GM18507 (cell line): ENCODE measurements around the gene GJA5.
"Not testable (repeated sequence)": the region's sequence is repeated elsewhere in the genome, so short reads cannot be mapped to it uniquely, and the experiment has no call there.

Experiments
- DNase-seq: peaks from one replicate; pipeline ENCODE4 v3.0.0; 2011; ENCODE audit warnings: low read depth; ENCODE audit not compliant: insufficient read length; ENCODE audit errors: extremely low spot score
- FAIRE-seq: peaks from 2 replicates; lab custom pipeline; 2011; peaks lifted over from hg19 to GRCh38; lab: Jason Lieb, UNC

GJA5 gene

DNA sequence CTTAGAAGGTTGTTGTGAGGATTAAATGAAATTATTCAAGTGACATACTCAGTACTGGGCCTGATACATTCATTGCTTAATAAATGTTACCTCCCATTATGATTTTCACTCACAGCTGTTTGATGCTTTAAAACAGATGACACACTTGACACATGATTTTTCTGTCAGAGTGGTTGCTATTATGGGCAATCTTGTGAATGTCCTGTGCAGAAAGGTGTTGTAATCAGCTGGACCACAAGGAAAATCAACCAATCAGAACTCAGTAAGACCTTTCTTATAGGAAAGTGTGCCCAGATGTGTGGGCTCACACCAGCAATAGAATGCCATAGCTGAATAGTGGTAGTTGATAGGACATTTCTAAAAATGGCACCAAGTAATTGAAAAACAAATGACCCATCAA is 23.5 kb downstream of the GJA5 start:
- FAIRE-seq = no peak
- no peak for DNase-seq

- no peak for FAIRE-seq
- no peak for DNase-seq
These were observed 25.0 kb downstream of the GJA5 start for GRCh38 chr1:147735423-147735822.

DNA sequence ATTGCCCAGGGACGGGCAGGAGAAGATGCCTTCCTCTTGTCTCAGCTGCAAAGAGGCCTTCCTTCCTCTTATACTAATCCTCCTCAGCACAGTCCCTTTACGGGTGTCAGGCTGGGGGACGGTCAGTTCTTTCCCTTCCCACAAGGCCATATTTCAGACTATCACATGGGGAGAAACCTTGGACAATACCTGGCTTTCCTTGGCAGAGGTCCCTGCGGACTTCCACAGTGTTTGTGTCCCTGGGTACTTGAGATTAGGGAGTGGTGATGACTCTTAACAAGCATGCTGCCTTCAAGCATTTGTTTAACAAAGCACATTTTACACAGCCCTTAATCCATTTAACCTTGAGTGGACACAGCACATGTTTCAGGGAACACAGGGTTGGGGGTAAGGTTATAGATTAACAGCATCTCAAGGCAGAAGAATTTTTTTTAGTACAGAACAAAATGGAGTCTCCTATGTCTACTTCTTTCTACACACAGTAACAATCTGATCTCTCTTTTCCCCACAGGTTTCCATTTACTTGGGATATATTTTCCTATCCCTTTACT is 26.0 kb downstream of the GJA5 start:
- not testable (repeated sequence) for DNase-seq, FAIRE-seq

DNA sequence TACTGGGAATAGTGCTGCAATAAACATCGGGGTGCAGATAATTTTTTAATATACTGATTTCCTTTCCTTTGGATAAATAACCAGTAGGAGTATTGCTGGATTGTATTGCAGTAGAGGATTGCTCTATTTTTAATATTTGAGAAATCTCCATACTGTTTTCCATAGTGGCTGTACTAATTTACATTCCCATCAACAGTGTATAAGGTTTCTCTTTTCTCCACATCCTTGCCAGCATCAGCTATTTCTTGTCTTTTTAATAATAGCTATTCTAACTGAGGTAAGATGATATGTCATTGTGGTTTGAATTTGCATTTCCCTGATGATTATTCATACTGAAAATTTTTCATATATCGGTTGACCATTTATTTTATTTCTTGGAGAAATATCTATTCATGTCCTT is 31.1 kb downstream of the GJA5 start:
- FAIRE-seq (no peak), DNase-seq (no peak)

DNA sequence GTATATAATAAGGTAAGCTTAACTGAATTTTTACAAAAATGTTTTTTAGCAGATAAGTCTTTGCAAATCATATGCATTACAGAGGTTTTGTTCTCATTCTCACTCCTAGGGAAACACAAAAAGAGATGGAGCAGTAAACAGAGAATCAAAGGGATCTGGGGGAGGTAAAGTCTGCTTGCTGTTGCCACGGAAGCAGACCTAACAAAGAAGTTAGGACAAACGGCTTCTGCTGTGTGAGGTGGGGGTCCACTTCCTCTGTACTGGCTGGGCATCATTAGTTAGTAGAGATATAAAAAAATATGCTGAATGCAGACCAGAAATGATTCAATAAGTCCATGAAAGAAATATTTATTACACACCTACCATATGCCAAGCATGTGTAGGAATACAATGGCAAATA is 34.2 kb downstream of the GJA5 start:
- no peak for FAIRE-seq

DNA sequence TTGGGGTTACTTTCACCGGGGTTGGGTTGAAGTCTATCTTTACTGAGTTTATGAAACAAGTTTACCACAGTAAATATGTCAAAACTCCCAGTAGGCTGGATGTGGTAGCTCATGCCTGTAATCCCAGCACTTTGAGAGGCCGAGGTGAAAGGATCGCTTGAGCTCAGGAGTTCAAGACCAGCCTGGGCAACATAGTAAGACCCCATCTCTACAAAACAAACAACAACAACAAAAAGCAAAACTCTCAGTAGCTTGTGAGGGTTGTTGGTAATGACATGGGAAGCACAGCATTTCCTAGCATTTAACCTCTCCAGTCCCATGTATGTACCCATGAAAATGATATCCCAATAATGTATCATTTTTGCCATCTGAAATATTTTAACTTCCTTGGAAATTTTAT is 34.7 kb downstream of the GJA5 start:
- FAIRE-seq = no peak
- no peak for DNase-seq

More for the DNA sequence above, 34.2 kb downstream of the GJA5 start:
- DNase-seq = no peak

DNA sequence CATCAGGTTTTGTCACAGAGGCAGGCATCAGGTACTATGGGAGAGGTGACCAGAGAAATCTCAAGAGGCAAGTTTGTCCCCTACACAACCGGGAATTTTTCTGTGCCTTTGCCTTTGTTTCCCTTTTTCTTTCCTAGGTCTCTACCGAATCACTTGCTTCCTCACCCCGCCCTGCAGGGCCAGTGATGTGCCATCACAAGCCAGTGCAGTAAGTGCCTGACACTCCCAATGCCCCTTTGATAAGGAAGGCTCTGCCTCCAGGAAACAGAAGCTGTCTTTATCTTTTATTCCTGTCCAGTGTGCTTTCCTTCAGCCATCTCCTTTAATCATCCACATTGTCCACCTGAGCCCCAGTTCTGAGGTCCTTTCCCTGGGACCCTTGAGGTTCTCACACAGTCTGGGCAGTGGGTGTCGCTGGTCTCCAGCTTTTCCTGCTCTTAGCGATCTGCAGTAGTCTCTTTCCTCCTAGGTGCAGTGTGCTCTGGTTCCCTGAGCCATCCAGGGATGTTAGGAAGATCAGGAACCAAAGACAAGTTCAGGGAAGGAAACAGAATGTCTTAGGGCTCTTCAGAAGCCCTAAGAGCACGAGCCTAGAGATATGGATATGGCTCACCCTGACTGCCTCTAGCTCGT is 36.6 kb downstream of the GJA5 start:
- no peak for FAIRE-seq
- DNase-seq = no peak

- FAIRE-seq (no peak), DNase-seq (no peak)
These were observed 38.3 kb downstream of the GJA5 start for GRCh38 chr1:147722124-147722523.

- DNase-seq (no peak), FAIRE-seq (no peak)
These were observed 38.7 kb downstream of the GJA5 start for GRCh38 chr1:147721716-147722115.

DNA sequence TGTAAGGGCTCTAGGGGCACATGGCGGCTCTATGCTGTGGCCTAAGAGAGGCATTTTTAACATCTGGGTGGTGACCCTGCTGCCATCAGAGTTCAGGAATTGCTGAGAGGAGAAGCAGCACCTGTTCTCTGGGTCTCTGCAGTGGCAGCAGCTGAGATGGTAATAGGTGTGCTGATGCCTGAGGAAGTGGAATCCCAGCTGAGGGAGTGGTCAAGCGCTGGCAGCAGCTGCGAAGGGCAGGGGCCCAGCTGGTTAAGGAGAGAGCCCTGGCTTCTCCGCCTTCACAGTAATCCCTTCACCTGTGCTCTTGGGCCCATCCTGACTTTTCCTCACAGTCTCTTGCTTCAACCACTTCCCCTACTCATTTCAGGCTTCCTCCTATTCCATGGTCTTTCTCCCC is 39.8 kb downstream of the GJA5 start:
- no peak for FAIRE-seq

DNA sequence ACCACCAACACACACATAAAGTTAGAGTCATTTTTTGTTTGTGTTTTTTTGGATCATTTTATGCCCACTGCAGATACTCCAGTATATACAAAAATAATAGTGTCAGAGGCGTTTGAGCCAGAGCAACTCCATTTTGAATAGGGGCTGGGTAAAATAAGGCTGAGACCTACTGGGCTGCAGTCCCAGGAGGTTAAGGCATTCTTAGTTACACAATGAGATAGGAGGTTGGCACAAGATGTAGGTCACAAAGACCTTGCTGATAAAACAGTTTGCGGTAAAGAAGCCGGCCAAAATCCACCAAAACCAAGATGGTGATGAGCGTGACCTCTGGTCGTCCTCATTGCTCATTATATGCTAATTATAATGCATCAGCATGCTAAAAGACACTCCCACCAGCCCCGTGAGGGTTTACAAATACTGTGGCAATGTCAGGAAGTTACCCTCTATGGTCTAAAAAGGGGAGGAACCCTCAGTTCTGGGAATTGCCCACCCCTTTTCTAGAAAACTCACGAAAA is 40.6 kb downstream of the GJA5 start:
- DNase-seq = no peak
- FAIRE-seq = no peak

More for the DNA sequence above, 39.8 kb downstream of the GJA5 start:
- no peak for DNase-seq

DNA sequence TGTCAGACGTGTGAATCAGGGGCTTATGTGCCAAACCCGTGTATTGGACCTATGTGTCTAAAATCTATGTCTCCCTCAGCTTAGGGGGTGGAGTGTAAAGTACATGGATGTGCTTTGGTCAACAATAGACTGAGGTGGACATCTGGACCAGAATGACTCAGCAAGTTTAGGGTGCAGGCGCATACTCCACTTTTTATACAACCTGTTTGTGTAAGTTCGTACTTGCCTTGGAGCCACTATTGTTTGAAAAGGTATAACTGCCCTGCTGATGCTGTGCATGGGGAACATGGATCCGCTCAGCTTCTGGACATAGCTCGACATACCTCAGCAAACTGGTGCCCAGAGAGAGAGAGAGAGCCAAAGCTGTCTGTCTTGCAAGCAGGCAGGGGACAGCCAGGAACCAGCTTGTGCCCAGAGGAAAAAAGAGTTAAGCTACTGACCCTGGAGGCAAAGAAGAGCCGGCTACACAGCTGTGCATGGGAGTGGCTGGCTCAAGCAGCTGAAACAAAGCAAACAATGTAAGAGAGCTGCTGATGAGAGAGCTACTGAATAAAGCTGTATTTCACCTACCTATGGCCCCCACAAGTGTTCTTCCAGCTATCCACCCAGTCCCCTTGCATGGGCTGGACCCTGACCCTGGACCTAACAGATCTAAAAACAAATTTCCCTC is 41.2 kb downstream of the GJA5 start:
- FAIRE-seq (no peak), DNase-seq (no peak)

- no peak for FAIRE-seq
- no peak for DNase-seq
These were observed 42.7 kb downstream of the GJA5 start for GRCh38 chr1:147717706-147718097.

DNA sequence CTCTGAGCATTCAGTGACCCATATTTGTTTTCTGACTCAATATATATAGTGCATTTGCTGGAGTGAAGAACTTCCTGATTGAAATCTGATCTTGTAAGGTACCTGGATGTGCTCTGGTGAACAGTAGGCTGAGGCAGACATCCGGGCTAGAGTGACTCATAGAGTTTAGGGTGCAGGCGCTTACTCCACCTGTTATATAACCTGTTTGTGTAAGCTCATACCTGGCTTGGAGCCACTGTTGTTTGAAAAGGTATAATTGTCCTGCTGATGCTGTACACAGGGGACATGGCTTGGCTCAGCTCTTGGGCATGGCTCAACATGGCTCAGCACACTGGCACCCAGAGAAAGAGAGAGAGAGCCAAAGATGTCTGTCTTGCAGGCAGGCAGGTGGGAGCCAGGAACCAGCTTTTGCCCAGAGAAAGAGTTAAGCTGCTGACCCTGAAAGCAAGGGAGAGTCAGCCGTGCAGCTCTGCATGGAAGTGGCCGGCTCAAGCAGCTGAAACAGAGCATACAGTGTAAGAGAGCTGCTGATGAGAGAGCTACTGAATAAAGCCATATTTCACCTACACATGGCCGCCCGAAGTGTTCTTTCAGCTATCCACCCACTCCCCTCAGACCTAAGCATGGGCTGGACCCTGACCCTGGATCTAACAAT is 43.2 kb downstream of the GJA5 start:
- FAIRE-seq (no peak), DNase-seq (no peak)

- DNase-seq = no peak
- FAIRE-seq = no peak
These were observed 47.8 kb downstream of the GJA5 start for GRCh38 chr1:147712605-147713004.
